T-cell (primary cell): ENCODE measurements around the gene SLC7A9. TPM values are rescaled to one million over a fixed set of nuclear protein-coding genes. Genes with fewer than 3 reads are reported as not detected.

Experiments used
- ATAC-seq, 4 experiments: fragments of 200-7000 bp in 3 of 4; fragments of 150-1000 bp in 1 of 4; cut with Tn5 transposase; replicated peaks in 1 of 4; 1 replicate in 3 of 4; 2 replicates in 1 of 4; pipeline ENCODE4 v1.10.0; 2021; ENCODE audit warnings: moderate library complexity in 3 of 4, mild to moderate bottlenecking in 2 of 4, moderate number of reproducible peaks in 1 of 4
- CTCF ChIA-PET, 2 donors: fragments of 300-600 bp; sonication (Branson Sonifier 250); formaldehyde crosslinking; loops; one replicate each; lab custom pipeline; 2022; ENCODE audit warnings: antibody characterized with exemption in 2 of 2; lab: Charles Lee
- POLR2A ChIA-PET, 2 donors: fragments of 300-600 bp; sonication (Branson Sonifier 250); formaldehyde crosslinking; loops; one replicate each; lab custom pipeline; 2022; ENCODE audit warnings: antibody characterized with exemption in 2 of 2; lab: Charles Lee
- DNase-seq, 35 experiments: peaks; one replicate each; pipeline versions ENCODE4 v3.0.0 to v3.0.0-alpha.2; 2013 to 2023
- H3K27ac ChIP-seq: one replicate; pipeline ENCODE4 v1.5.1; 2013; ENCODE audit warnings: low read length
- H3K27me3 ChIP-seq, 2 experiments: replicated peaks in 1 of 2; 1 replicate in 1 of 2; 2 replicates in 1 of 2; pipeline versions ENCODE4 v1.6.1 to v1.7.0; 2013; ENCODE audit warnings: low read length in 1 of 2, mixed read lengths in 1 of 2; ENCODE audit not compliant: control insufficient read depth in 2 of 2, insufficient read depth in 2 of 2; ENCODE audit errors: extremely low read depth in 1 of 2
- H3K36me3 ChIP-seq, 2 donors: 1 replicate in 1 of 2; 2 replicates in 1 of 2; pipeline versions ENCODE4 v1.6.1 to v1.7.0; 2013; ENCODE audit warnings: low read length in 1 of 2; ENCODE audit not compliant: control insufficient read depth in 2 of 2, insufficient read depth in 1 of 2; ENCODE audit errors: extremely low read depth in 1 of 2
- H3K4me1 ChIP-seq, 2 experiments: 1 replicate in 1 of 2; 2 replicates in 1 of 2; pipeline versions ENCODE4 v1.6.1 to v1.7.0; 2013; ENCODE audit warnings: low read length in 2 of 2, mixed read lengths in 1 of 2; ENCODE audit not compliant: insufficient read depth in 2 of 2, control insufficient read depth in 1 of 2; ENCODE audit errors: extremely low read depth in 1 of 2
- H3K4me3 ChIP-seq, 2 donors: 1 replicate in 1 of 2; 2 replicates in 1 of 2; pipeline versions ENCODE4 v1.5.1 to v1.7.0; 2013; ENCODE audit warnings: mild to moderate bottlenecking in 2 of 2, low read length in 1 of 2, moderate library complexity in 1 of 2; ENCODE audit not compliant: control insufficient read depth in 1 of 2; ENCODE audit errors: extremely low read depth in 1 of 2
- H3K9me3 ChIP-seq: 2 replicates; pipeline ENCODE4 v1.7.0; 2013
- H3K27ac Mint-ChIP-seq, 2 donors: one replicate each; pipeline ENCODE4 v1.8.0; 2020 to 2021; ENCODE audit warnings: mild to moderate bottlenecking in 2 of 2, mixed read lengths in 2 of 2
- H3K27me3 Mint-ChIP-seq, 2 donors: one replicate each; pipeline ENCODE4 v1.8.0; 2021 to 2022; ENCODE audit warnings: mixed read lengths in 2 of 2
- H3K36me3 Mint-ChIP-seq: one replicate; pipeline ENCODE4 v1.8.0; 2021; ENCODE audit warnings: mixed read lengths
- H3K4me1 Mint-ChIP-seq, 3 donors: one replicate each; pipeline ENCODE4 v1.8.0; 2020 to 2022; ENCODE audit warnings: mixed read lengths in 3 of 3, mild to moderate bottlenecking in 1 of 3
- H3K4me3 Mint-ChIP-seq, 3 donors: one replicate each; pipeline ENCODE4 v1.8.0; 2020 to 2022; ENCODE audit warnings: mild to moderate bottlenecking in 3 of 3, mixed read lengths in 3 of 3, moderate library complexity in 3 of 3
- H3K9me3 Mint-ChIP-seq, 3 donors: one replicate each; pipeline ENCODE4 v1.8.0; 2020 to 2022; ENCODE audit warnings: mixed read lengths in 3 of 3
- WGBS: methylation state at CpG from one replicate; pipeline ENCODE4 v1.1.5; 2013; ENCODE audit warnings: missing lambda C conversion rate; ENCODE audit not compliant: insufficient coverage; 5-methylcytosine and 5-hydroxymethylcytosine counted together
- total RNA-seq, 35 experiments: library from RNA in 6 of 35; stranded (reverse) in 6 of 35; fragments of 120-200 nt in 1 of 35; gene quantifications; one replicate each; pipeline versions ENCODE4 v1.2.1 to v1.2.4 and lab custom pipeline; 2013 to 2026

The SLC7A9 gene
- total RNA-seq, 5 donors from 2014 or later (not counting 1 experiment from before 2014, with no cell fraction given): 0.28 to 0.82 (median 0.38) TPM; not detected in 1

DNA sequence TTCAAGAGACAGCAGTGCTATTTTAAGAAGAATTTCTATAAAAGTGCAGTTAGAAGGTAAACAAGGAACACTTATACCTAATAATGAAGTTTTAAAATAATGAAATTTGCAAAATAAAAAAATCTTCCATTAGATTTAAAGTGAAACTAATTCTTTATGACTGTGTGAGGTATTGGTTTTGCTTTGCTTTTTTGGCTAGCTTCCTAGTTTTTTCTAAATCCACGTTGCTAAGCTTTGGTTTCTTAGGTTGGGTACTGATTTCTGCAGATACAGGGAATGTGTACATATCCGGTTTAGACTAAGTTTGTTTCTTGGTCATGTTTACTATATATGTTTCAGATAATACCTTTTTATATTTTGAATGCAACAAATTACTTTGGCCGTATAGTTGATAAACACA lies 59.8 kb downstream of the SLC7A9 start:
- DNase-seq (no peak), ATAC-seq (no peak)
- Mint-ChIP-seq H3K27me3 (no peaks in the 10 kb centered on the region), H3K36me3 (no peaks in the 10 kb centered on the region), H3K9me3 (no peaks in the 10 kb centered on the region), H3K4me1 (peaks cover 21 to 27% (median 27%) of the 10 kb centered on the region in 3 donors), H3K4me3 (peak overlapping the region in 1 of 3 donors; percentile 67), H3K27ac (peak overlapping the region in 1 of 2 donors; percentile 77)
- Histone ChIP-seq H3K27me3 (peaks cover 0 to 8% of the 10 kb centered on the region in 2 experiments), H3K4me3 (no peak overlapping the region), H3K9me3 (no peaks in the 10 kb centered on the region), H3K27ac (no peak overlapping the region), H3K4me1 (peaks cover 2 to 6% of the 10 kb centered on the region in 2 experiments), H3K36me3 (no peaks in the 10 kb centered on the region)
- ChIA-PET CTCF (no interaction called here), POLR2A (no interaction called here)
- WGBS: no CpG with 5 or more reads among the region's 3 CpGs

DNA sequence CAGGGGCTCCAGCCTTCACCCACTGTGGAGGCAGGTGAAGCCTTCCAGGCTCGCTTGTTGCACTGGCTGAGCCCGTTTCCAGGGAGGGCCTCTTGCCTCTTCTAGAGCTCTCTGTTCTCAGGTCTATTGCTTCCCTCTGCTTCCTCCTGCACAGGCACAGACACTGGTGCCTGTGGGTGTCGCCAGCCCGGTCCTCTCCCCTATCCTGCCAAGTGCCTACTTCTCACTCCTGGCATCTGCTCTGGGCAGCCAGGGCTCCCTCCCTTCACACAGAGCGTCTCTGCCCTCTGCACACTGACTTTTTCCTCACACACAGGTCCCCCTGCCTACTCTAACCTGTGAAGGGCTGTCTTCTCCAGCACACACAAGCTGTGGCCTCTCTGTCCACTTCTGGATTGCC lies 60.3 kb downstream of the SLC7A9 start:
- peaks cover 2 to 6% of the 10 kb centered on the region in 2 experiments for H3K4me1 ChIP-seq
- Mint-ChIP-seq H3K4me1 (peaks cover 19 to 25% (median 22%) of the 10 kb centered on the region in 3 donors), H3K4me3 (peak overlapping the region in 2 of 3 donors; percentile 4 to 67), H3K27ac (peak overlapping the region; percentile 24 to 77), H3K27me3 (no peaks in the 10 kb centered on the region), H3K9me3 (no peaks in the 10 kb centered on the region), H3K36me3 (no peaks in the 10 kb centered on the region)
- H3K9me3 ChIP-seq: no peaks in the 10 kb centered on the region
- H3K27ac ChIP-seq: no peak overlapping the region
- H3K27me3 ChIP-seq: peaks cover 0 to 8% of the 10 kb centered on the region in 2 experiments
- H3K36me3 ChIP-seq: no peaks in the 10 kb centered on the region
- 53% methylated on average over 5 of the region's 5 CpGs for WGBS
- POLR2A ChIA-PET: no interaction called here
- ATAC-seq: peak; percentile 43 to 68 (median 52)
- no peak overlapping the region for H3K4me3 ChIP-seq
- DNase-seq: no peak
- CTCF ChIA-PET: no interaction called here

DNA sequence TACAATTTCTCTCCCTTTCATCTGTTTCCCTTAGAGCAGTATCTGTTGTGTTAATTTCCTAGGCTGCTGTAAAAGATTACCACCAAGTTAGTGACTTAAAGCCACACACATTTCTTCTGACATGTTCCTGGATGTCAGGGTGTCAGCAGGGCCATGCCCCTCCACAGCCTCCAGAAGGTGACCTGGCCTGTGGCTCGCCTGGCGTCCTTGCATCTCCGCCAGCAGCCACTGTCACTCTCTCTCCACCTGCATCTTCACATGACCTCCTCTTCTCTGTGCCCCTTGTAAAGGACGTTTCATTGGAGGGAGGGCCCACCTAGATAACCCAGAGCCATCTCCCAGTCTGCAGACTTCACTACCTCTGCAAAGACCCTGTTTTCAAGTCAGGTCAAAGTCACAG lies 61.3 kb downstream of the SLC7A9 start:
- no peak for ATAC-seq
- Histone ChIP-seq H3K4me3 (no peak overlapping the region), H3K9me3 (no peaks in the 10 kb centered on the region), H3K27me3 (peaks cover 0 to 8% of the 10 kb centered on the region in 2 experiments), H3K4me1 (peaks cover 2 to 6% of the 10 kb centered on the region in 2 experiments), H3K36me3 (no peaks in the 10 kb centered on the region), H3K27ac (no peak overlapping the region)
- no peaks in the 10 kb centered on the region for H3K9me3 Mint-ChIP-seq
- no peaks in the 10 kb centered on the region for H3K36me3 Mint-ChIP-seq
- CTCF ChIA-PET: no interaction called here
- no peak overlapping the region for H3K4me3 Mint-ChIP-seq
- peaks cover 14 to 20% (median 19%) of the 10 kb centered on the region in 3 donors for H3K4me1 Mint-ChIP-seq
- no peaks in the 10 kb centered on the region for H3K27me3 Mint-ChIP-seq
- no peak overlapping the region for H3K27ac Mint-ChIP-seq
- POLR2A ChIA-PET: no interaction called here
- 82% methylated on average over 4 of the region's 4 CpGs for WGBS
- DNase-seq: no peak

DNA sequence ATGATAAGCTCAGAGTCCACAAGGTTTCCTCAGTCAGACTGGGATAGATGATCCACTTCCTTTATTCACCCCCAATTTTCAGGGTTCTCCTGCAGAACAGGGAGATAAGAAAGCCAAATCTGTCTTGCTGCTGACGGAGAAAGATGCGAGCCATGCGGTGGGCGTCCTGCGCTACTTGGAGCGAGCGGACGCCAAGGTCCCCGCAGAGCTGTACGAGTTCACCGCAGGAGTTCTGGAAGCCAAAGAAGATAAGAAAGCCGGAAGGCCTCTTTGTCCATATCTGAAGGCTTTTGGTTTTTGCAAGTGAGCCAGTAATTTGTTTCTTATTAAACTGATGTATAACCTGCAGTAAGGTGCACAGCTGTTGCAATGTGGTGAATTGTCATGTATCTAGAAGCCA lies 66.7 kb downstream of the SLC7A9 start:
- no peak for DNase-seq
- Mint-ChIP-seq H3K36me3 (no peaks in the 10 kb centered on the region), H3K27me3 (no peaks in the 10 kb centered on the region), H3K4me3 (no peak overlapping the region), H3K27ac (no peak overlapping the region), H3K4me1 (peaks cover 21 to 32% (median 25%) of the 10 kb centered on the region in 3 donors), H3K9me3 (no peaks in the 10 kb centered on the region)
- CTCF ChIA-PET: no interaction called here
- POLR2A ChIA-PET: no interaction called here
- 100% methylated on average over 8 of the region's 12 CpGs for WGBS
- H3K9me3 ChIP-seq: no peaks in the 10 kb centered on the region
- peaks cover 4 to 17% of the 10 kb centered on the region in 2 experiments for H3K4me1 ChIP-seq
- no peak for ATAC-seq
- H3K4me3 ChIP-seq: no peak overlapping the region
- no peaks in the 10 kb centered on the region for H3K36me3 ChIP-seq
- H3K27me3 ChIP-seq: no peaks in the 10 kb centered on the region
- H3K27ac ChIP-seq: no peak overlapping the region

DNA sequence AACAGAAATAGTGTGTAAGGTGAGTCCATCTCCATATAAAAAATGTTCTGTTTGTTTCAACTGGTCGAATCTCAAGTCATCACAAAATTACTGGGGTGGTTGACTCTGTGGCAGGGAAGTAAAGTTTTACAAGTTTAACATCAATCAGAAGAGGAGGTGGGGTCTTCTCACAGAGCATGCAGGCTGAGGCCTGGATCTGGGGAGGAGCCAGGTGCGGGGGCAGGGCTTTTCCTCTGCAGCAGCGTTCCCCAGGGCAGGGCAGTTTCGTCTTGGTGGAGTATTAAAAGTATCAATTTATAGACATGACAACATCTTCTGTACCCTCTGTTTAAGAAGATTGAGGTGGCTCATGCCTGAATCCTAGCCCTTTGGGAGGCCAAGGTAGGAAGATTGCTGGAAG lies 68.8 kb downstream of the SLC7A9 start:
- Mint-ChIP-seq H3K4me3 (peak overlapping the region in 1 of 3 donors; percentile 43), H3K27me3 (no peaks in the 10 kb centered on the region), H3K4me1 (peaks cover 31 to 39% (median 38%) of the 10 kb centered on the region in 3 donors), H3K9me3 (no peaks in the 10 kb centered on the region), H3K27ac (peak overlapping the region; percentile 5 to 34), H3K36me3 (no peaks in the 10 kb centered on the region)
- DNase-seq (no peak), ATAC-seq (no peak)
- WGBS: no CpG with 5 or more reads among the region's 4 CpGs
- ChIA-PET POLR2A (no interaction called here), CTCF (no interaction called here)
- Histone ChIP-seq H3K9me3 (no peaks in the 10 kb centered on the region), H3K27ac (no peak overlapping the region), H3K4me3 (no peak overlapping the region), H3K27me3 (no peaks in the 10 kb centered on the region), H3K4me1 (peaks cover 14 to 19% of the 10 kb centered on the region in 2 experiments), H3K36me3 (no peaks in the 10 kb centered on the region)

DNA sequence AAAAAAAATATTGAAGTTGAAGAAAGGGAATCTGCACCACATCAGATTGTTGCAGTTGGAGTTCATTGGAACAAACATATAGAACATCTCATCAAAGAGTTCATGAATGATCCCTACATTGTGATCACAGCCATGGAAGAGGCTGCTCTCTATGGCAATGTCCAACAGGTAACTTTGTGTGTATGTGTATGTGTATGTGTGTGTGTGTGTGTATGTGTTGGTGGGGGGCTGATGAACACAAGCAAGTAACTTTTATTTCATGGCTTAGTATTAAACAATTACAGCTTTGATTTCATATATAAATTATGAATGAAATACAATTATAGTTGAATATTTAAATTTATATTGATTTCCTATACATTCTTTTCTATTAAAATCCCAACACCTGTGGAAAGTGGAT lies 69.4 kb downstream of the SLC7A9 start:
- no peak overlapping the region for H3K27ac ChIP-seq
- DNase-seq (no peak), ATAC-seq (no peak)
- no peak overlapping the region for H3K27ac Mint-ChIP-seq
- no peaks in the 10 kb centered on the region for H3K27me3 Mint-ChIP-seq
- ChIA-PET POLR2A (no interaction called here), CTCF (interaction anchor here in 1 of 2 donors (0.6 kb wide), 1 partner anchor 1536 kb away, joined by 3 read pairs; no protein-coding TSS in a partner anchor)
- no peaks in the 10 kb centered on the region for H3K27me3 ChIP-seq
- H3K4me1 Mint-ChIP-seq: peaks cover 37 to 45% (median 43%) of the 10 kb centered on the region in 3 donors
- H3K9me3 Mint-ChIP-seq: no peaks in the 10 kb centered on the region
- no peaks in the 10 kb centered on the region for H3K9me3 ChIP-seq
- no peak overlapping the region for H3K4me3 Mint-ChIP-seq
- H3K36me3 Mint-ChIP-seq: no peaks in the 10 kb centered on the region
- no peak overlapping the region for H3K4me3 ChIP-seq
- H3K36me3 ChIP-seq: no peaks in the 10 kb centered on the region
- peaks cover 20 to 25% of the 10 kb centered on the region in 2 experiments for H3K4me1 ChIP-seq

DNA sequence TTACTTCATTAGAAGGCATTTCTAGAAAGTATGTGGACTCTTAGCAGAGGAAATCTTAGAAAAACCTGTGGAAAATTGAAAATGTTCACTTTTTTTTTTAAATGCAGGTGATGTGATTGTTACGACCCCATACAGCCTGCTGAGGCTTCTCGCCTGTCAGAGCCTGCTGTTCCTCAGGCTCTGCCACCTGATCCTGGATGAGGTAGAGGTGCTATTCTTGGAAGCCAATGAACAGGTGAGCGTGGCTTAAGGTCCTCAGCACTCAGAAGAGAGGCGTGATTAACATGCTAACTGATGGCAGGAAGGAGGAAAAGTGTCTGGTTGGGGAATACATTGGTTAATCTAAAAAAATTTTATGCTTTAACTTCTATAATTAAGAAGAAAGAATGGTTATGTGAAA lies 71.4 kb downstream of the SLC7A9 start:
- no peaks in the 10 kb centered on the region for H3K27me3 Mint-ChIP-seq
- peaks cover 54 to 62% (median 59%) of the 10 kb centered on the region in 3 donors for H3K4me1 Mint-ChIP-seq
- POLR2A ChIA-PET: no interaction called here
- Histone ChIP-seq H3K36me3 (no peaks in the 10 kb centered on the region), H3K27ac (no peak overlapping the region), H3K27me3 (no peaks in the 10 kb centered on the region), H3K4me1 (peaks cover 37 to 39% of the 10 kb centered on the region in 2 experiments), H3K4me3 (no peak overlapping the region), H3K9me3 (no peaks in the 10 kb centered on the region)
- H3K9me3 Mint-ChIP-seq: no peaks in the 10 kb centered on the region
- DNase-seq (no peak), ATAC-seq (no peak)
- H3K27ac Mint-ChIP-seq: no peak overlapping the region
- 100% methylated on average over 2 of the region's 4 CpGs for WGBS
- H3K36me3 Mint-ChIP-seq: no peaks in the 10 kb centered on the region
- CTCF ChIA-PET: no interaction called here
- H3K4me3 Mint-ChIP-seq: no peak overlapping the region
